Panc1 (cell line): ENCODE results near the gene KCNJ1. TPM values are rescaled to one million over a fixed set of nuclear protein-coding genes. Genes with fewer than 3 reads are reported as not detected.

Experiments
- ATAC-seq: fragments of 200-7000 bp; cut with Tn5 transposase; 2 replicates; pipeline ENCODE4 v1.9.1; 2020; ENCODE audit warnings: mild to moderate bottlenecking, moderate library complexity
- BruUV-seq: library from RNA; stranded (reverse); fragments of 400-500 nt; replicated peaks from 2 replicates; lab custom pipeline; 2021; lab: Mats Ljungman, UMichigan
- CTCF ChIA-PET: fragments of 300-600 bp; sonication (Branson Sonifier 250); formaldehyde crosslinking; loops from one replicate; lab custom pipeline; 2022; ENCODE audit warnings: antibody characterized with exemption; lab: Charles Lee
- POLR2A ChIA-PET: fragments of 300-600 bp; sonication (Branson Sonifier 250); formaldehyde crosslinking; loops from one replicate; lab custom pipeline; 2022; ENCODE audit warnings: antibody characterized with exemption; lab: Charles Lee
- DNase-seq: peaks from one replicate; pipeline ENCODE4 v3.0.0-alpha.2; 2010; ENCODE audit warnings: low read depth, low spot score
- H3K27ac ChIP-seq: 2 replicates; pipeline ENCODE4 v1.5.1; 2011; ENCODE audit warnings: mild to moderate bottlenecking, low read length, inconsistent platforms
- H3K27me3 ChIP-seq: fragments of 200-500 bp; sonication (Bioruptor generic); 2 replicates; pipeline ENCODE4 v1.6.0; 2014; ENCODE audit warnings: low read length, inconsistent platforms; ENCODE audit not compliant: control insufficient read depth, insufficient read depth
- H3K36me3 ChIP-seq: fragments of 200-500 bp; sonication (Bioruptor generic); 2 replicates; pipeline ENCODE4 v1.5.1; 2014; ENCODE audit warnings: inconsistent platforms, mild to moderate bottlenecking, low read length, moderate library complexity; ENCODE audit not compliant: control insufficient read depth, insufficient read depth
- H3K4me1 ChIP-seq: 2 replicates; pipeline ENCODE4 v1.5.1; 2011; ENCODE audit warnings: inconsistent platforms, mild to moderate bottlenecking, low read length, moderate library complexity; ENCODE audit not compliant: control insufficient read depth, insufficient read depth
- H3K4me3 ChIP-seq, 2 experiments: 2 replicates each; pipeline ENCODE4 v1.5.1; 2011 to 2012; ENCODE audit warnings: low read depth in 2 of 2, low read length in 2 of 2, mild to moderate bottlenecking in 2 of 2, inconsistent platforms in 1 of 2, moderate library complexity in 1 of 2
- H3K9me3 ChIP-seq: fragments of 200-500 bp; sonication (Bioruptor generic); 2 replicates; pipeline ENCODE4 v1.5.1; 2014; ENCODE audit warnings: low read depth, mild to moderate bottlenecking, inconsistent platforms, low read length, moderate library complexity; ENCODE audit not compliant: control insufficient read depth, insufficient read depth
- POLR2AphosphoS5 ChIP-seq: IDR thresholded peaks from 2 replicates; pipeline ENCODE4 v1.6.1; 2012; ENCODE audit warnings: mild to moderate bottlenecking, low read depth, low read length, moderate library complexity
- REST ChIP-seq, 2 experiments: IDR thresholded peaks; 2 replicates each; pipeline ENCODE4 v1.6.1; 2011 to 2012; ENCODE audit warnings: low read depth in 2 of 2, control low read depth in 1 of 2, low read length in 1 of 2, mild to moderate bottlenecking in 1 of 2, moderate library complexity in 1 of 2; ENCODE audit not compliant: insufficient read depth in 1 of 2
- SIN3A ChIP-seq: IDR thresholded peaks from 2 replicates; pipeline ENCODE4 v1.6.1; 2012; ENCODE audit warnings: low read depth, mild to moderate bottlenecking, low read length, moderate library complexity, borderline replicate concordance; ENCODE audit not compliant: insufficient read depth
- TCF7L2 ChIP-seq: IDR thresholded peaks from 2 replicates; pipeline ENCODE4 v1.6.1; 2011; ENCODE audit warnings: mild to moderate bottlenecking, low read depth, low read length, inconsistent platforms
- in situ Hi-C: cut with HindIII; loops from 2 replicates; pipeline ENCODE4 v1.10.0; 2016; ENCODE audit warnings: low sequenced_read_pairs, low pct_unique_long_range_greater_than_20kb
- intact Hi-C: fragments of 100-400 bp; cut with micrococcal nuclease; formaldehyde crosslinking; loops from one replicate; pipeline ENCODE4 v1.10.0; 2022; ENCODE audit not compliant: unreplicated experiment
- total RNA-seq: library from RNA; stranded (reverse); gene quantifications from one replicate; pipeline ENCODE4 v1.2.1, GENCODE V29; 2021; ENCODE audit not compliant: unreplicated experiment
- TF ChIP-seq, protein P1 (sequence below): fragments of 450-650 bp; IDR thresholded peaks from 2 replicates; pipeline ENCODE4 v1.5.1; 2017; ENCODE audit warnings: mild to moderate bottlenecking

KCNJ1 gene
- total RNA-seq, 1 experiment from 2014 or later = not detected

GRCh38 chr11:128904656-128905344 lies 37.7 kb upstream of the KCNJ1 start:
- Histone ChIP-seq H3K4me1 (peaks cover 23% of the 10 kb centered on the region), H3K27ac (peak overlapping the region; percentile 80), H3K36me3 (no peaks in the 10 kb centered on the region), H3K27me3 (peaks cover 2% of the 10 kb centered on the region; the same call in 1 of the 2 replicates), H3K4me3 (peak overlapping the region; percentile 50 to 64), H3K9me3 (no peaks in the 10 kb centered on the region)
- ChIA-PET CTCF (interaction anchor here (0.5 to 1.9 kb wide), 4 partner anchors 33 to 427 kb away, joined by 3 to 10 read pairs (median 3); no protein-coding TSS in a partner anchor), POLR2A (interaction anchor here (0.6 kb wide), 1 partner anchor 747 kb away, joined by 5 read pairs; no protein-coding TSS in a partner anchor)
- ATAC-seq (peak; percentile 79), DNase-seq (no peak)
- no peak for TF ChIP-seq TCF7L2
- TF ChIP-seq, protein P1, sequence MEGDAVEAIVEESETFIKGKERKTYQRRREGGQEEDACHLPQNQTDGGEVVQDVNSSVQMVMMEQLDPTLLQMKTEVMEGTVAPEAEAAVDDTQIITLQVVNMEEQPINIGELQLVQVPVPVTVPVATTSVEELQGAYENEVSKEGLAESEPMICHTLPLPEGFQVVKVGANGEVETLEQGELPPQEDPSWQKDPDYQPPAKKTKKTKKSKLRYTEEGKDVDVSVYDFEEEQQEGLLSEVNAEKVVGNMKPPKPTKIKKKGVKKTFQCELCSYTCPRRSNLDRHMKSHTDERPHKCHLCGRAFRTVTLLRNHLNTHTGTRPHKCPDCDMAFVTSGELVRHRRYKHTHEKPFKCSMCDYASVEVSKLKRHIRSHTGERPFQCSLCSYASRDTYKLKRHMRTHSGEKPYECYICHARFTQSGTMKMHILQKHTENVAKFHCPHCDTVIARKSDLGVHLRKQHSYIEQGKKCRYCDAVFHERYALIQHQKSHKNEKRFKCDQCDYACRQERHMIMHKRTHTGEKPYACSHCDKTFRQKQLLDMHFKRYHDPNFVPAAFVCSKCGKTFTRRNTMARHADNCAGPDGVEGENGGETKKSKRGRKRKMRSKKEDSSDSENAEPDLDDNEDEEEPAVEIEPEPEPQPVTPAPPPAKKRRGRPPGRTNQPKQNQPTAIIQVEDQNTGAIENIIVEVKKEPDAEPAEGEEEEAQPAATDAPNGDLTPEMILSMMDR = no peak
- TF ChIP-seq POLR2AphosphoS5 = no peak
- TF ChIP-seq SIN3A = no peak
- no peak for TF ChIP-seq REST (IDR thresholded peaks at IDR 0.05; ENCODE audit: insufficient read depth in 1 of 2, low read depth in 2 of 2, low read length in 1 of 2)
- in situ Hi-C loops (no loop called here), intact Hi-C loops (no loop called here)
- no TSS peak for BruUV-seq

GRCh38 chr11:128904303-128904655 lies 37.2 kb upstream of the KCNJ1 start:
- intact Hi-C loops = no loop called here
- H3K36me3 ChIP-seq = no peaks in the 10 kb centered on the region
- DNase-seq = no peak
- H3K27ac ChIP-seq = no peak overlapping the region; the same call in 1 of the 2 replicates
- no peak overlapping the region for H3K4me3 ChIP-seq
- in situ Hi-C loops = no loop called here
- peaks cover 23% of the 10 kb centered on the region for H3K4me1 ChIP-seq
- H3K27me3 ChIP-seq = peaks cover 2% of the 10 kb centered on the region; the same call in 1 of the 2 replicates
- TF ChIP-seq REST (IDR thresholded peaks at IDR 0.05; ENCODE audit: insufficient read depth in 1 of 2, low read depth in 2 of 2, low read length in 1 of 2) (no peak), POLR2AphosphoS5 (no peak), SIN3A (no peak), TCF7L2 (no peak)
- TF ChIP-seq, protein P1 = no peak
- no peak for ATAC-seq
- ChIA-PET POLR2A (no interaction called here), CTCF (interaction anchor here (1.1 kb wide), 1 partner anchor 427 kb away, joined by 3 read pairs; no protein-coding TSS in a partner anchor)
- no peaks in the 10 kb centered on the region for H3K9me3 ChIP-seq
- no TSS peak for BruUV-seq
